IMR-90 (cell line): ENCODE measurements around the gene MIER3. TPM values are rescaled to one million over a fixed set of nuclear protein-coding genes. Genes with fewer than 3 reads are reported as not detected.

ENCODE experiments used
- ATAC-seq: fragments of 200-7000 bp; cut with Tn5 transposase; 2 replicates; pipeline ENCODE4 v1.9.1; 2020; ENCODE audit warnings: low read depth, mild to moderate bottlenecking, moderate library complexity
- BruUV-seq: library from RNA; stranded (reverse); fragments of 400-500 nt; replicated peaks from 2 replicates; lab custom pipeline; 2021; lab: Mats Ljungman, UMichigan
- CTCF ChIA-PET: fragments of 300-600 bp; formaldehyde crosslinking; extraction: SDS; loops from one replicate; lab custom pipeline; 2021; ENCODE audit warnings: antibody characterized with exemption; lab: Yijun Ruan, JAX
- POLR2A ChIA-PET: fragments of 300-600 bp; sonication (Branson Sonifier 250); formaldehyde crosslinking; loops from one replicate; lab custom pipeline; 2022; ENCODE audit warnings: antibody characterized with exemption; ENCODE audit not compliant: unreplicated experiment; lab: Charles Lee
- DNase-seq: peaks from one replicate; pipeline ENCODE4 v3.0.0; 2013
- H2AFZ ChIP-seq: replicated peaks from 2 replicates; pipeline ENCODE3; 2013; ENCODE audit warnings: low read length, mild to moderate bottlenecking; ENCODE audit not compliant: poor library complexity
- H2AK5ac ChIP-seq: 2 replicates; pipeline ENCODE4 v1.6.1; 2013; ENCODE audit warnings: low read depth, low read length, inconsistent platforms
- H2AK9ac ChIP-seq: replicated peaks from 2 replicates; pipeline ENCODE3; 2013; ENCODE audit warnings: mild to moderate bottlenecking, low read depth, low read length, moderate library complexity; ENCODE audit not compliant: poor library complexity
- H2BK120ac ChIP-seq: 2 replicates; pipeline ENCODE4 v1.6.1; 2013; ENCODE audit warnings: low read depth, low read length, inconsistent platforms
- H2BK15ac ChIP-seq: 3 replicates; pipeline ENCODE4 v1.6.1; 2013; ENCODE audit warnings: low read depth, low read length, inconsistent platforms
- H2BK20ac ChIP-seq: 2 replicates; pipeline ENCODE4 v1.6.1; 2013; ENCODE audit warnings: low read depth, mild to moderate bottlenecking, inconsistent platforms, low read length, moderate library complexity
- H2BK5ac ChIP-seq: 2 replicates; pipeline ENCODE4 v1.6.1; 2013; ENCODE audit warnings: mild to moderate bottlenecking, low read depth, low read length, inconsistent platforms; ENCODE audit not compliant: poor library complexity, severe bottlenecking
- H3K14ac ChIP-seq: replicated peaks from 2 replicates; pipeline ENCODE4 v1.6.1; 2013; ENCODE audit warnings: low read depth, low read length, inconsistent platforms
- H3K18ac ChIP-seq: 2 replicates; pipeline ENCODE4 v1.6.1; 2013; ENCODE audit warnings: low read depth, low read length, control low read depth
- H3K23ac ChIP-seq: 2 replicates; pipeline ENCODE4 v1.6.1; 2013; ENCODE audit warnings: low read depth, low read length, inconsistent platforms
- H3K27ac ChIP-seq: 2 replicates; pipeline ENCODE4 v1.5.1; 2013; ENCODE audit warnings: mild to moderate bottlenecking, control low read depth, low read length; ENCODE audit not compliant: insufficient read depth
- H3K27me3 ChIP-seq: 2 replicates; pipeline ENCODE4 v1.6.1; 2013; ENCODE audit warnings: low read length; ENCODE audit not compliant: control insufficient read depth, insufficient read depth
- H3K36me3 ChIP-seq: 2 replicates; pipeline ENCODE4 v1.6.1; 2013; ENCODE audit warnings: low read length, mixed read lengths; ENCODE audit not compliant: control insufficient read depth, insufficient read depth
- H3K4ac ChIP-seq: 2 replicates; pipeline ENCODE4 v1.6.1; 2013; ENCODE audit warnings: low read depth, low read length, inconsistent platforms
- H3K4me1 ChIP-seq: 2 replicates; pipeline ENCODE4 v1.6.1; 2013; ENCODE audit warnings: low read length, mixed read lengths; ENCODE audit not compliant: control insufficient read depth, insufficient read depth
- H3K4me2 ChIP-seq: 2 replicates; pipeline ENCODE4 v1.6.1; 2013; ENCODE audit warnings: low read depth, mild to moderate bottlenecking, control low read depth, low read length, moderate library complexity
- H3K4me3 ChIP-seq: 2 replicates; pipeline ENCODE4 v1.5.1; 2013; ENCODE audit warnings: low read depth, mild to moderate bottlenecking, control low read depth, low read length, moderate library complexity; ENCODE audit not compliant: insufficient read depth
- H3K56ac ChIP-seq: 2 replicates; pipeline ENCODE4 v1.6.1; 2013; ENCODE audit warnings: low read length, inconsistent platforms; ENCODE audit not compliant: insufficient read depth; ENCODE audit errors: extremely low read depth
- H3K79me1 ChIP-seq, 2 experiments: 2 replicates each; pipeline ENCODE4 v1.6.1; 2013; ENCODE audit warnings: low read length in 2 of 2, inconsistent platforms in 1 of 2, low read depth in 1 of 2
- H3K9ac ChIP-seq: 2 replicates; pipeline ENCODE4 v1.6.1; 2013; ENCODE audit warnings: low read depth, low read length, control low read depth
- H3K9me1 ChIP-seq: 2 replicates; pipeline ENCODE4 v1.6.1; 2013; ENCODE audit warnings: low read length, inconsistent platforms; ENCODE audit not compliant: insufficient read depth
- H3K9me3 ChIP-seq: 2 replicates; pipeline ENCODE4 v1.6.1; 2013; ENCODE audit warnings: low read length; ENCODE audit not compliant: control insufficient read depth, insufficient read depth
- H4K20me1 ChIP-seq: 2 replicates; pipeline ENCODE4 v1.6.1; 2013; ENCODE audit warnings: low read length, inconsistent platforms; ENCODE audit not compliant: insufficient read depth
- H4K5ac ChIP-seq: 2 replicates; pipeline ENCODE4 v1.6.1; 2013; ENCODE audit warnings: mild to moderate bottlenecking, low read depth, low read length, control low read depth
- H4K8ac ChIP-seq, 2 experiments: 2 replicates each; pipeline ENCODE4 v1.6.1; 2013; ENCODE audit warnings: low read depth in 2 of 2, low read length in 2 of 2, control low read depth in 1 of 2, inconsistent platforms in 1 of 2
- H4K91ac ChIP-seq: 2 replicates; pipeline ENCODE4 v1.6.1; 2013; ENCODE audit warnings: low read depth, low read length, inconsistent platforms; ENCODE audit not compliant: insufficient read depth
- CEBPB ChIP-seq: IDR thresholded peaks from 2 replicates; pipeline ENCODE4 v1.6.1; 2012; ENCODE audit warnings: low read depth, low read length, improper control_type of control experiment
- CHD1 ChIP-seq: IDR thresholded peaks from 2 replicates; pipeline ENCODE4 v1.6.1; 2012; ENCODE audit warnings: low read depth, low read length, improper control_type of control experiment
- FOS ChIP-seq: fragments of 150-350 bp; IDR thresholded peaks from 2 replicates; pipeline ENCODE4 v1.6.1; 2016; ENCODE audit warnings: low read depth, low read length
- MAFK ChIP-seq: IDR thresholded peaks from 2 replicates; pipeline ENCODE4 v1.6.1; 2012; ENCODE audit warnings: low read depth, low read length, improper control_type of control experiment
- RCOR1 ChIP-seq: IDR thresholded peaks from 2 replicates; pipeline ENCODE4 v1.6.1; 2012; ENCODE audit warnings: mild to moderate bottlenecking, low read length, improper control_type of control experiment; ENCODE audit not compliant: insufficient replicate concordance
- RFX5 ChIP-seq: IDR thresholded peaks from 2 replicates; pipeline ENCODE4 v1.8.0; 2012; ENCODE audit warnings: low read depth, mild to moderate bottlenecking, low read length, moderate library complexity
- WGBS, 2 experiments: methylation state at CpG; one replicate each; pipeline versions ENCODE4 v1.1.5 to v1.1.7; 2013; ENCODE audit warnings: missing lambda C conversion rate in 2 of 2; ENCODE audit not compliant: insufficient read length in 1 of 2; ENCODE audit errors: extremely low coverage in 2 of 2; 5-methylcytosine and 5-hydroxymethylcytosine counted together
- dilution Hi-C: fragments of 300-500 bp; cut with HindIII; formaldehyde crosslinking; loops from one replicate; pipeline ENCODE4 v1.14.3; 2018; ENCODE audit warnings: low sequenced_read_pairs; ENCODE audit not compliant: unreplicated experiment
- in situ Hi-C: fragments of 300-500 bp; cut with MboI; formaldehyde crosslinking; loops from 3 replicates; pipeline ENCODE4 v1.14.3; 2019; ENCODE audit warnings: low sequenced_read_pairs, inconsistent platforms, mixed read lengths
- intact Hi-C: fragments of 100-400 bp; cut with micrococcal nuclease; formaldehyde crosslinking; loops from 2 replicates; pipeline ENCODE4 v1.10.0; 2022
- polyA plus RNA-seq, 3 experiments: library from polyadenylated mRNA; depleted of rRNA; stranded (reverse); fragments of >200 nt; gene quantifications; 2 replicates each; pipeline ENCODE4 v1.2.3, GENCODE V29; 2012; ENCODE audit warnings: low replicate concordance in 1 of 3
- total RNA-seq: library from RNA; depleted of rRNA; stranded (reverse); fragments of >200 nt; gene quantifications from 2 replicates; pipeline ENCODE4 v1.2.3, GENCODE V29; 2012
- TF ChIP-seq, protein P1 (sequence below): fragments of 150-350 bp; IDR thresholded peaks from 2 replicates; pipeline ENCODE4 v1.6.1; 2017; ENCODE audit warnings: mild to moderate bottlenecking, antibody characterized with exemption, low read length, low read depth
- TF ChIP-seq, protein P2 (sequence below): conservative IDR thresholded peaks from 2 replicates; pipeline ENCODE4 v1.5.1; 2012; ENCODE audit warnings: mild to moderate bottlenecking, low read depth, low read length, improper control_type of control experiment

The MIER3 gene
- total and polyA plus RNA-seq, 2 of the 4 experiments (the other 2 are of a cell fraction), result 6.4 to 22.9 TPM

DNA sequence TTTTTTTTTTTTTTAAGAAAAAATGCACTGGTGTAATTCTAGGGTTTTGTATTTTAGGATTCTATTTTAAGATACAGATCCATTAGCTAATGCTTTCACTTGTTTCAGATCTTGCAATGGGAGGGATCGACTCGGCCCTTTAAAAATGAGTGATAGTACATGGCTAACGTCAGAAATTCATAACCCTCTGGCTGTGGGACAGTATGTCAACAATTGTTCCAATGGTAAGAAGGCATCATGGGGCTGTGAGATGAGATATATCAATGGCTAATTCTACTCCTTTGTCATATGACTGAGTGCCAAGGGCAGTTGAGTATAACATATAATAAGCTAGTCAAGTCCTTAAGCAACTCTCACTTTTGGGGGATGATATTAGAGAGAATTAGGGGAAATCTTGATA, 38.2 kb downstream of the MIER3 start:
- H4K5ac ChIP-seq, result no peak overlapping the region
- ChIA-PET POLR2A (interaction anchor here (0.6 kb wide), 1 partner anchor 9 kb away, joined by 3 read pairs; no protein-coding TSS in a partner anchor), CTCF (no interaction called here)
- no peak overlapping the region for H2BK5ac ChIP-seq
- no peak overlapping the region for H2BK15ac ChIP-seq
- H3K27me3 ChIP-seq, result no peaks in the 10 kb centered on the region
- no peaks in the 10 kb centered on the region for H3K4me1 ChIP-seq
- no peak overlapping the region for H2BK20ac ChIP-seq
- TF ChIP-seq, protein P1, sequence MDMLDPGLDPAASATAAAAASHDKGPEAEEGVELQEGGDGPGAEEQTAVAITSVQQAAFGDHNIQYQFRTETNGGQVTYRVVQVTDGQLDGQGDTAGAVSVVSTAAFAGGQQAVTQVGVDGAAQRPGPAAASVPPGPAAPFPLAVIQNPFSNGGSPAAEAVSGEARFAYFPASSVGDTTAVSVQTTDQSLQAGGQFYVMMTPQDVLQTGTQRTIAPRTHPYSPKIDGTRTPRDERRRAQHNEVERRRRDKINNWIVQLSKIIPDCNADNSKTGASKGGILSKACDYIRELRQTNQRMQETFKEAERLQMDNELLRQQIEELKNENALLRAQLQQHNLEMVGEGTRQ, result no peak
- TF ChIP-seq RCOR1 (no peak), MAFK (no peak), FOS (no peak), CEBPB (no peak), CHD1 (no peak), RFX5 (no peak)
- TF ChIP-seq, protein P2, sequence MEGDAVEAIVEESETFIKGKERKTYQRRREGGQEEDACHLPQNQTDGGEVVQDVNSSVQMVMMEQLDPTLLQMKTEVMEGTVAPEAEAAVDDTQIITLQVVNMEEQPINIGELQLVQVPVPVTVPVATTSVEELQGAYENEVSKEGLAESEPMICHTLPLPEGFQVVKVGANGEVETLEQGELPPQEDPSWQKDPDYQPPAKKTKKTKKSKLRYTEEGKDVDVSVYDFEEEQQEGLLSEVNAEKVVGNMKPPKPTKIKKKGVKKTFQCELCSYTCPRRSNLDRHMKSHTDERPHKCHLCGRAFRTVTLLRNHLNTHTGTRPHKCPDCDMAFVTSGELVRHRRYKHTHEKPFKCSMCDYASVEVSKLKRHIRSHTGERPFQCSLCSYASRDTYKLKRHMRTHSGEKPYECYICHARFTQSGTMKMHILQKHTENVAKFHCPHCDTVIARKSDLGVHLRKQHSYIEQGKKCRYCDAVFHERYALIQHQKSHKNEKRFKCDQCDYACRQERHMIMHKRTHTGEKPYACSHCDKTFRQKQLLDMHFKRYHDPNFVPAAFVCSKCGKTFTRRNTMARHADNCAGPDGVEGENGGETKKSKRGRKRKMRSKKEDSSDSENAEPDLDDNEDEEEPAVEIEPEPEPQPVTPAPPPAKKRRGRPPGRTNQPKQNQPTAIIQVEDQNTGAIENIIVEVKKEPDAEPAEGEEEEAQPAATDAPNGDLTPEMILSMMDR, result no peak
- no peak overlapping the region for H4K91ac ChIP-seq
- H3K9me3 ChIP-seq, result no peaks in the 10 kb centered on the region
- H2AK9ac ChIP-seq, result no peak overlapping the region
- no peak overlapping the region for H3K4me2 ChIP-seq
- WGBS, 2 experiments, result 60% methylated on average over 1 of the region's 3 CpGs; no CpG with 5 or more reads in 1 of the 2 experiments
- H3K9ac ChIP-seq, result no peak overlapping the region
- in situ Hi-C loops (loop anchor here (25.0 kb wide), 1 partner anchor 1549 kb away; the partner anchor contains the start of gene PLK2), dilution Hi-C loops (no loop called here), intact Hi-C loops (no loop called here)
- no peak overlapping the region for H3K56ac ChIP-seq
- no peak overlapping the region for H2BK120ac ChIP-seq
- no peaks in the 10 kb centered on the region for H4K20me1 ChIP-seq
- no peak overlapping the region for H2AFZ ChIP-seq
- no peak overlapping the region for H4K8ac ChIP-seq
- no peaks in the 10 kb centered on the region for H3K9me1 ChIP-seq
- no peak overlapping the region for H3K23ac ChIP-seq
- H3K27ac ChIP-seq, result no peak overlapping the region
- H3K4ac ChIP-seq, result no peak overlapping the region
- no peak overlapping the region for H2AK5ac ChIP-seq
- H3K14ac ChIP-seq, result no peak overlapping the region
- no peak for DNase-seq
- no peak for ATAC-seq
- H3K79me1 ChIP-seq, result peaks cover 3% of the 10 kb centered on the region in 2 experiments; a peak in 1 of 4 replicates
- H3K36me3 ChIP-seq, result 0 out of 2 replicates have a peak, but pooled peaks cover 1% of the 10 kb centered on the region
- BruUV-seq, result no TSS peak
- no peak overlapping the region for H3K18ac ChIP-seq
- no peak overlapping the region for H3K4me3 ChIP-seq
